ENCODE measurements around the gene SGSM2. TPM values are rescaled to one million over a fixed set of nuclear protein-coding genes. Genes with fewer than 3 reads are reported as not detected.

The SGSM2 gene
- total and polyA plus RNA-seq, 2 of the 13 experiments (the other 11 are each of a cell fraction or from before 2014, with no cell fraction given), result 30.4 to 51.3 TPM

GRCh38 chr17:2401426-2402221, 64.3 kb downstream of the SGSM2 start (continued):
- TF ChIP-seq, protein P1, sequence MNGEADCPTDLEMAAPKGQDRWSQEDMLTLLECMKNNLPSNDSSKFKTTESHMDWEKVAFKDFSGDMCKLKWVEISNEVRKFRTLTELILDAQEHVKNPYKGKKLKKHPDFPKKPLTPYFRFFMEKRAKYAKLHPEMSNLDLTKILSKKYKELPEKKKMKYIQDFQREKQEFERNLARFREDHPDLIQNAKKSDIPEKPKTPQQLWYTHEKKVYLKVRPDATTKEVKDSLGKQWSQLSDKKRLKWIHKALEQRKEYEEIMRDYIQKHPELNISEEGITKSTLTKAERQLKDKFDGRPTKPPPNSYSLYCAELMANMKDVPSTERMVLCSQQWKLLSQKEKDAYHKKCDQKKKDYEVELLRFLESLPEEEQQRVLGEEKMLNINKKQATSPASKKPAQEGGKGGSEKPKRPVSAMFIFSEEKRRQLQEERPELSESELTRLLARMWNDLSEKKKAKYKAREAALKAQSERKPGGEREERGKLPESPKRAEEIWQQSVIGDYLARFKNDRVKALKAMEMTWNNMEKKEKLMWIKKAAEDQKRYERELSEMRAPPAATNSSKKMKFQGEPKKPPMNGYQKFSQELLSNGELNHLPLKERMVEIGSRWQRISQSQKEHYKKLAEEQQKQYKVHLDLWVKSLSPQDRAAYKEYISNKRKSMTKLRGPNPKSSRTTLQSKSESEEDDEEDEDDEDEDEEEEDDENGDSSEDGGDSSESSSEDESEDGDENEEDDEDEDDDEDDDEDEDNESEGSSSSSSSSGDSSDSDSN (CRISPR knock-in tag; IDR thresholded peaks at IDR 0.05), result peak; percentile 63
- TF ChIP-seq ZNF224 (CRISPR knock-in tag; IDR thresholded peaks at IDR 0.05), result 0 out of 2 replicates have a peak, but pooled peaks have one; percentile 72
- TF ChIP-seq ZNF772 (CRISPR knock-in tag; IDR thresholded peaks at IDR 0.05), result peak; percentile 22; the same call in 1 of the 2 replicates
- TF ChIP-seq, protein P2, sequence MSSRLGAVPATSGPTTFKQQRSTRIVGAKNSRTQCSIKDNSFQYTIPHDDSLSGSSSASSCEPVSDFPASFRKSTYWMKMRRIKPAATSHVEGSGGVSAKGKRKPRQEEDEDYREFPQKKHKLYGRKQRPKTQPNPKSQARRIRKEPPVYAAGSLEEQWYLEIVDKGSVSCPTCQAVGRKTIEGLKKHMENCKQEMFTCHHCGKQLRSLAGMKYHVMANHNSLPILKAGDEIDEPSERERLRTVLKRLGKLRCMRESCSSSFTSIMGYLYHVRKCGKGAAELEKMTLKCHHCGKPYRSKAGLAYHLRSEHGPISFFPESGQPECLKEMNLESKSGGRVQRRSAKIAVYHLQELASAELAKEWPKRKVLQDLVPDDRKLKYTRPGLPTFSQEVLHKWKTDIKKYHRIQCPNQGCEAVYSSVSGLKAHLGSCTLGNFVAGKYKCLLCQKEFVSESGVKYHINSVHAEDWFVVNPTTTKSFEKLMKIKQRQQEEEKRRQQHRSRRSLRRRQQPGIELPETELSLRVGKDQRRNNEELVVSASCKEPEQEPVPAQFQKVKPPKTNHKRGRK (CRISPR knock-in tag; IDR thresholded peaks at IDR 0.05), result no peak
- TF ChIP-seq TRIM24 (CRISPR knock-in tag; IDR thresholded peaks at IDR 0.05), result no peak
- no peak for TF ChIP-seq THRA (CRISPR knock-in tag; IDR thresholded peaks at IDR 0.05; ENCODE audit: borderline replicate concordance)
- peak; percentile 47; the same call in 1 of the 2 replicates for TF ChIP-seq ZHX2 (IDR thresholded peaks at IDR 0.05; ENCODE audit: low read depth)
- no peak for TF ChIP-seq ZHX2 (CRISPR knock-in tag; IDR thresholded peaks at IDR 0.05; ENCODE audit: borderline replicate concordance)
- TF ChIP-seq ELF4 (CRISPR knock-in tag; IDR thresholded peaks at IDR 0.05; ENCODE audit: borderline replicate concordance), result no peak
- TF ChIP-seq MLX (CRISPR knock-in tag; IDR thresholded peaks at IDR 0.05), result no peak
- no peak; the same call in 1 of the 2 replicates for TF ChIP-seq ZFY (CRISPR knock-in tag; IDR thresholded peaks at IDR 0.05)
- peak; percentile 55; the same call in 1 of the 2 replicates for TF ChIP-seq AKAP8 (CRISPR knock-in tag; IDR thresholded peaks at IDR 0.05)
- TF ChIP-seq CEBPG (CRISPR knock-in tag; IDR thresholded peaks at IDR 0.05), result peak; percentile 69
- no peak for TF ChIP-seq TBL1XR1 (IDR thresholded peaks at IDR 0.05; ENCODE audit: borderline replicate concordance, low read length, partially characterized antibody)
- TF ChIP-seq CERS6 (CRISPR knock-in tag; IDR thresholded peaks at IDR 0.05), result no peak

Measured in HepG2 (cell line).